COLO668 (cell line): ENCODE data around the gene EPB41L4A.
"Not testable (repeated sequence)": the region's sequence is repeated elsewhere in the genome, so short reads cannot be mapped to it uniquely, and the experiment has no call there.

ENCODE experiments used
- DNase-seq: peaks from one replicate; lab custom pipeline; 2025; ENCODE audit not compliant: unreplicated experiment; lab: John Stamatoyannopoulos, UW

Gene EPB41L4A, protein sequence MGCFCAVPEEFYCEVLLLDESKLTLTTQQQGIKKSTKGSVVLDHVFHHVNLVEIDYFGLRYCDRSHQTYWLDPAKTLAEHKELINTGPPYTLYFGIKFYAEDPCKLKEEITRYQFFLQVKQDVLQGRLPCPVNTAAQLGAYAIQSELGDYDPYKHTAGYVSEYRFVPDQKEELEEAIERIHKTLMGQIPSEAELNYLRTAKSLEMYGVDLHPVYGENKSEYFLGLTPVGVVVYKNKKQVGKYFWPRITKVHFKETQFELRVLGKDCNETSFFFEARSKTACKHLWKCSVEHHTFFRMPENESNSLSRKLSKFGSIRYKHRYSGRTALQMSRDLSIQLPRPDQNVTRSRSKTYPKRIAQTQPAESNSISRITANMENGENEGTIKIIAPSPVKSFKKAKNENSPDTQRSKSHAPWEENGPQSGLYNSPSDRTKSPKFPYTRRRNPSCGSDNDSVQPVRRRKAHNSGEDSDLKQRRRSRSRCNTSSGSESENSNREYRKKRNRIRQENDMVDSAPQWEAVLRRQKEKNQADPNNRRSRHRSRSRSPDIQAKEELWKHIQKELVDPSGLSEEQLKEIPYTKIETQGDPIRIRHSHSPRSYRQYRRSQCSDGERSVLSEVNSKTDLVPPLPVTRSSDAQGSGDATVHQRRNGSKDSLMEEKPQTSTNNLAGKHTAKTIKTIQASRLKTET

GRCh38 chr5:112419164-112419985 lies at the start of gene EPB41L4A:
TSS of gene EPB41L4A (minus strand) at chr5:112419277. CDS start at chr5:112419039, 238 bp downstream.
- peak; percentile 20 for DNase-seq

DNA sequence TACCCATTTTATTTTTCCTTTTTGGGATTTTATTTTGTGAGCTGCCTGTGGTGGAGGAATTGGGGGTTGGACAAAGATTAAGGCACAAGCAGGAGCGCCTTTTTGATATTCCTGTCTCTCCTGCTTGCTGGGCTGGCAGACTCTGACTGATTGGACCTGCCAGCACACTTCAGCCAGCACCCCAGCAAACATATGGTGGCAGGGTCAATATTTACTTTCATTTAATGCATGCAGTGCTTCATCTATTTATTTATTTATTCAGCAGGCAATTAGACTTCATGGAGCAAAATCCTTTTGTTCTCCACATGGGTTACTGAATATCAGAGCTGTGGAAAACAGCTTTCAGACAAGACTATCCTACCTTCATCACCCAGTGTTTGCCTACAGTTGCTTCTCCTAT lies 48.4 kb upstream of the EPB41L4A start:
- DNase-seq = peak; percentile 26

DNA sequence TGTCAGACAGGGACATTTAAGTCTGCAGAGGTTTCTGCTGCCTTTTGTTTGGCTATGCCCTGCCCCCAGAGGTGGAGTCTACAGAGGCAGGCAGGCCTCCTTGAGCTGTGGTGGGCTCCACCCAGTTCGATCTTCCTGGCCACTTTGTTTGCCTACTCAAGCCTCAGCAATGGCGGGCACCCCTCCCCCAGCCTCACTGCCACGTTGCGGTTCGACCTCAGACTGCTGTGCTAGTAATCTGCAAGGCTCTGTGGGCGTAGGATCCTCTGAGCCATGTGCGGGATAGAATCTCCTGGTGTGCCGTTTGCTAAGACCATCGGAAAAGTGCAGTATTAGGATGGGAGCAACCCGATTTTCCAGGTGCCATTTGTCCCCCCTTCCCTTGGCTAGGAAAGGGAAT lies 47.2 kb upstream of the EPB41L4A start:
- not testable (repeated sequence) for DNase-seq

GRCh38 chr5:112447187-112447760 lies 28.2 kb upstream of the EPB41L4A start:
- DNase-seq = not testable (repeated sequence)

- no peak for DNase-seq
These were observed 26.7 kb upstream of the EPB41L4A start for GRCh38 chr5:112445626-112446350.

- not testable (repeated sequence) for DNase-seq
These were observed 24.9 kb upstream of the EPB41L4A start for GRCh38 chr5:112443932-112444331.

GRCh38 chr5:112440031-112440430 lies 21.0 kb upstream of the EPB41L4A start:
- no peak for DNase-seq

- DNase-seq = no peak
These were observed 17.1 kb upstream of the EPB41L4A start for GRCh38 chr5:112436144-112436543.

DNA sequence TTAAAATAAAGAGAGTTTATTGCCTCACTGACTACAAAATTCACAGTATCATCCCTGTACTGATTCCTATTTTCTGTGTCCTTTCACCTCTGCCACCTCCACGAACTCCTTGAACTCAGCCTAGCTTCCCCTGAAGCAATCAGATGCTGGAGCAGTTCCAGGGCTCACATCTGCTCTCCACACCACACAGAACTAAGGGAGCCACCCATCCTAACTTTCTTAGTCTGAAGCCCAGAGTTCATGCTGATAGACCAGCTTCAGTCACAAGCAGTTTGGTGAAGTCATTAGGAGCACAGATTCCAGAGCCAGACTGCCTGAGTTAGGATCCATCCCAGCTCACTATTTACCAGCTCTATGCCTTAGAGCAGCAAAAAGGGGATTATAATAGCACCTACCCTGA lies 15.6 kb upstream of the EPB41L4A start:
- DNase-seq = no peak

GRCh38 chr5:112426202-112426601 lies 7.1 kb upstream of the EPB41L4A start:
- not testable (repeated sequence) for DNase-seq

- DNase-seq = peak; percentile 71
These were observed 1.1 kb upstream of the EPB41L4A start for GRCh38 chr5:112419986-112420864.

GRCh38 chr5:112418659-112419163 lies 366 bp downstream of the EPB41L4A start:
- DNase-seq = no peak

DNA sequence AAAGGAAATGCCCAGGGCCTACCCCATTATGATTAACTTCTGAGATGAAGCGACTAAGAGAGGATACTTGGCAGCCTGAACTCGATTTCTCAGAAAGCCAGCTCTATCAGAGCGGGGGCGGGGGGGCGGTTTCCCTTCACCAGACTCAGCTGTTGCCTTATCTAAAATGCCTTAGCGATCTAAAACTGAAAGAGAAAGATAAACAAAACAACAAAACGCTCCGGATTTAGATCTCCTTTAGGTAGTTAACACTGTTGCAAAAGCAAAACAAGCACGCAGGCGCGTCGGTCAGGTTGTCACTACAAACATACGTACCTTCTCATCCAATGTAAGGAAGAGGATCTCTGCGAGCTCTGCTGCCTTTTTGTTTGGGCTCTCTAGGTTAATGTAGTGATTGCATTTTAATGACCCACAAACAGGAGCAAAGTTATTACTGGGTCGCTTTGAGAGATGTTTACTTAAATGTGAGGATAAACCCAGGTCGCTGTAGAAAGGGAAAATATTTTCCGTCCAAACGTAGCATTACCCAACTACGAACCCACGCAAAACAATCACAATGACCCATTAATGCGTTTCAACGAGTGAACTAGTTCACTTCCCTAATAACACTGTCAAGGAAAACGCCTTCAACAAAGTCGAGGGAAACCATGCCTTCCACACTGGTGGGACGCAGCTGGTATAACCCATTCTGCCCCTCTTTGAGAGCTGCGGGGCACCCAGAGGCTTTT lies 982 bp downstream of the EPB41L4A start:
- no peak for DNase-seq

- DNase-seq = no peak
These were observed 3.5 kb downstream of the EPB41L4A start for GRCh38 chr5:112415552-112415951.

GRCh38 chr5:112413611-112414010 lies 5.5 kb downstream of the EPB41L4A start:
- no peak for DNase-seq

DNA sequence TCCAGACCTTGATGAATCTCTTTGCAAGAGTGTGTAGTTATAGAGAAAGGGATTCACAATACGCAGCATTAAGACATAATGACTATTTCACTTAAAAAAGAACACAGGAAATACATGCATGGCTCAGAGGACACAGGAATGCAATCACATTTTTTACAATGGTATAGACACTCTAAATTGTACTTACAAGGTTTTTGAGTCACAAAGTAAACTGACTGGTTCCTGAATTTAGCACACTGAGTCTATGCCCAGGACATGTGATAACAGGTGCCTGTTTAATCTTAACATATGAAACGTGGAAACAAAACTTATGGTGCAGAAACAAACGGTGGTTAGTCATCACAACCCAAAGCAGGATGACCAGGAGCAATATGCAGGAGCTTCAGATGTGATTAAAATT lies 6.7 kb downstream of the EPB41L4A start:
- DNase-seq = no peak

GRCh38 chr5:112411903-112412302 lies 7.2 kb downstream of the EPB41L4A start:
- no peak for DNase-seq

DNA sequence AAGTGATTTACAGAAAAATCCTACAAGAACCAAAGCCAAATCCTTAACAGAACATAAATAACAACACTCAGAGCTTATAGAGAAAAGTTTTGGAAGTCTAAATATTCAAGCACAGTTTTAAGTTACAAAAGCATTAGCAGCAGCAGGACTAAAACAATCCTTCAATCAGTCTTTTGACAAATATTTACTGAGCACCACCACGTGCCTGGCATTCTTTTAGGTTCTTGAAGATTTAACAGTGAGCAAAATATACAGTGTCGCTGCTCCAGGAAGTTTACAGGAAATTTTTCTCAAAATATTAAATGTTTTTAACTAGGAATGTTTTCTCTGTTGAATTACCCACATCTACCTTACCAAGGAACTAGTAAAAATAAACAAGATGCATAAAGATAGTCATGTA lies 11.4 kb downstream of the EPB41L4A start:
- DNase-seq = no peak

DNA sequence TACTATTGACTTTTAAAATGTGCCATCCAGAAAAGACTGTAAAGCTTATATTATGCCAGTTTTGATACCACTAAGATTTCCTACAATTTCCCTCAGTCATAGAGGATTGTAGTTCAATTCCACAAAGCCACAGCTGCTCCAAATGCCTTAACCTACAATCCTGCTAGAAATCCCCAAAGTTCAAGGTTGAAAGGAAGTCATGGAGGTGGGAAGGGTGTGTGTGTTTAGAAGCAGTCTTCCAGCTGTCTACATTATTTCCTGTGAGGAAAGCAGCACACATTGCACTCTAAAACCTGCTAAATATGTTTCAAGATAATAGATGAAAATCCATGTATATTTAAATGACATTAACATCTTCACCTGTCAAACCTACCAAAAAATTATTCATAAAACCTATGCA lies 11.8 kb downstream of the EPB41L4A start:
- no peak for DNase-seq
